GM13976 (cell line): Measurements from ENCODE around the gene LSG1.

ENCODE experiments used
- DNase-seq: peaks from one replicate; pipeline ENCODE4 v3.0.0; 2012; ENCODE audit warnings: low spot score
- in situ Hi-C: fragments of 300-500 bp; cut with MboI; formaldehyde crosslinking; loops from one replicate; pipeline ENCODE4 v1.12.0; 2022; ENCODE audit warnings: low sequenced_read_pairs, mixed read lengths, inconsistent platforms; ENCODE audit not compliant: unreplicated experiment
- TF ChIP-seq, protein P1 (sequence below): IDR thresholded peaks from 2 replicates; pipeline ENCODE4 v1.5.1; 2012; ENCODE audit warnings: borderline replicate concordance, mild to moderate bottlenecking; ENCODE audit not compliant: insufficient read depth; ENCODE audit errors: extremely low read depth, missing control alignments, control extremely low read depth

Gene LSG1

DNA sequence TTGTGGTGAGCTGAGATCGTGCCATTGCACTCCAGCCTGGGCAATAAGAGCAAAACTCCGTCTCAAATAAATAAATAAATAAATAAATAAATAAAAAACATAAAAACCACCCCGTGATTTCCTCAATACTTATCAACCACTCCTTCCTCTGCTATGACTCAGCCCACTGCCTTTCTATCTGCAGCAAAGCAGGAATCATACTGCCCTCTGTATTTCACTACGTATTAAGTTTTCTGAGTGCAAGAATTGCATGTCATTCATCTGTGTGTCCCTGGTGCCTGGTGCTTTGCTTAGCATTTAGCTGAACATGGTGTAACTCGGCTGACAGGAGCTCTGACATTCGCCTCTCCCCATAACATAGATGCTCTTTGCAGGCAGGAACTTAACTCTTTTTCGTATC, 7.1 kb downstream of the LSG1 start:
- no peak for DNase-seq
- in situ Hi-C loops: no loop called here
- TF ChIP-seq, protein P1, sequence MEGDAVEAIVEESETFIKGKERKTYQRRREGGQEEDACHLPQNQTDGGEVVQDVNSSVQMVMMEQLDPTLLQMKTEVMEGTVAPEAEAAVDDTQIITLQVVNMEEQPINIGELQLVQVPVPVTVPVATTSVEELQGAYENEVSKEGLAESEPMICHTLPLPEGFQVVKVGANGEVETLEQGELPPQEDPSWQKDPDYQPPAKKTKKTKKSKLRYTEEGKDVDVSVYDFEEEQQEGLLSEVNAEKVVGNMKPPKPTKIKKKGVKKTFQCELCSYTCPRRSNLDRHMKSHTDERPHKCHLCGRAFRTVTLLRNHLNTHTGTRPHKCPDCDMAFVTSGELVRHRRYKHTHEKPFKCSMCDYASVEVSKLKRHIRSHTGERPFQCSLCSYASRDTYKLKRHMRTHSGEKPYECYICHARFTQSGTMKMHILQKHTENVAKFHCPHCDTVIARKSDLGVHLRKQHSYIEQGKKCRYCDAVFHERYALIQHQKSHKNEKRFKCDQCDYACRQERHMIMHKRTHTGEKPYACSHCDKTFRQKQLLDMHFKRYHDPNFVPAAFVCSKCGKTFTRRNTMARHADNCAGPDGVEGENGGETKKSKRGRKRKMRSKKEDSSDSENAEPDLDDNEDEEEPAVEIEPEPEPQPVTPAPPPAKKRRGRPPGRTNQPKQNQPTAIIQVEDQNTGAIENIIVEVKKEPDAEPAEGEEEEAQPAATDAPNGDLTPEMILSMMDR: no peak

DNA sequence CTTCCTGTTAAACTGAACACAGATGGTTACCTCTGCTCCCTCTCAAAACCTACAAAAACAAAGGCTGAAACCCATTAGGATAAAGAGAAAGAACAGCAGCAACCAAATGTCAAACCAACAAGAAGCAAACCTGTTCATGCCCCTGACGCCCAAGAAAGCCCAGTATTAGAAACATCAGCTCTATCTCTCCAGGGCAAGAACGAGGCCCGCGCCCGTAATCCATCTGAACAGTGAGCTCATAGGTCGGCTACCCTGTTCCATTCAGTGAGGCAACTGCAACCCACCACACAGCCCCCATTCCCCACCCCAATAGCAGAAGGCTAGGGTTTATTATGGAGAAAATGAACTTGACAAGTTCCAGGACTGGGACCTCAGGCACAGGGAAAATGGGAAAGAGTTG, 10.0 kb downstream of the LSG1 start:
- TF ChIP-seq, protein P1: no peak
- no peak for DNase-seq
- in situ Hi-C loops: no loop called here

DNA sequence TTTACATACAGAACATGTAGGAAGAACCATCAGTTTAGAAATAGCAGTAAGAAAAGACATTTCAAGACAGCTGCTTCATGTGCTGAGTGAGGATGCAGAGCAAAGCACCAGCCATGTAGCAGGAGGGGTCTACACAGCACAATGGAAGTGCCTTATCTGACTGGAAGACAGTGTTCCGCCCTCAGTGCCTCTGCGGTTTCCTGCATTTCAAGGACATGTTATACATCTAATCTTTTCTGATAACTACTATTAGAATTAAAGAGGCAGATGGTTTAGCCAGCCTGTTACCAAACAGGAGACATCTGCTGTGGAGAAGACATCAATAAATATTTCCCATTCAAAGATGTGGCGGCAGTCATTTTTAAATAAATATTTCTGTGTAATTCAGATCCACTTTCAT, 10.6 kb downstream of the LSG1 start:
- DNase-seq: no peak
- TF ChIP-seq, protein P1: no peak
- in situ Hi-C loops: no loop called here

DNA sequence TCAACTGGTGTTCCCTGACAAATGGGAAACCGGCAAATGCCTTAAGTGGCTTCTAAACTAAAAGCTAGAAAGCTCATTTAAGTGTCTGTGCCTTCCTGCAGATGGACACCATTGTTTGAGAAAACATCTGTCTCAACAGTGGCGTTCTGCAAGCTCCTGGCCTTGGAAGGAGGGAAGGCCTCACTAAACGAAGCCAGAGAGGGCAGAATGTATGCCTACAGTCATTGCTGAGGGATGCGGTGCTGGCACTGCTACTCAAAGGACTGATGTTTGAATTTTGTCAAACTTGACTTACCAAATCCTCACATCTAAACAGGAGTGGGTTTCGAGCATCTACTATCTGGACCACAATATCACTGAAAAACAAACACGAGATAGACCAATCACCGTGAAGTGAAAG, 12.2 kb downstream of the LSG1 start:
- TF ChIP-seq, protein P1: no peak
- DNase-seq: no peak
- in situ Hi-C loops: no loop called here

DNA sequence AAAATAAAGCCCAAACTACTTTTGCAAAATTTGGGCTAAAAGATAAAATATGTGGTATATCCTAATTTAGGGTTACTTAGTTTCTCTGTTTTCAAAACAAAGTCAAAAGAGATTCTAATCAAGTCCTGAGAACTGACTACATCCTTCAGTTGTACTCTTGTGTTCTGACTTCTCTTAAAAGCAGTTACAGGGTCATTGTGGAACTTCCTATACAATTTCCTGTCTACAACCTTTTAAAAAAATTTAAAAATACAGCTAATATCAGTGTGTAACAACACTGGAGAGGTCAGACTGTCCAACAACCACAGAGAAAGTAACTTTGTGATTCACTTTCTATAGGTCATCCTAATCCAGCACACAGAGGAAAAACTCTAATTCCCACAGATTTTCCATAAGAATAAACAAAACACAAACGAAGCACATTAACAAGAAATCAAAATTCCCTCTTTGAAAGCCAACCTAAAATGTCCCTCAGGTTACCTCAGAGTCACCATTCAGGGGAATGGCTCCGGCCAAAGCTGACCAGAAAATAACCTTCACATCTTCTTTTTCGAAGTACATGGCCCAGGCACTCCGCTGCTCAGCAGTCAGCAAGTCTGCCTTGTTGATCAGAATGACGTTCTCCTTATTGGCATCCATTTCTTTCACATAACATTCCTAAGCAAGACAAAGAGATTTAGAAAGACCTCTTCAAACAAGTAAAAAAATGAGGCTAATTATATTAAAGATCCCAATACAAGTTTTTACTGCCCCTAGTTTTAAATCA, 13.3 kb downstream of the LSG1 start:
- in situ Hi-C loops: no loop called here
- TF ChIP-seq, protein P1: no peak
- no peak for DNase-seq

DNA sequence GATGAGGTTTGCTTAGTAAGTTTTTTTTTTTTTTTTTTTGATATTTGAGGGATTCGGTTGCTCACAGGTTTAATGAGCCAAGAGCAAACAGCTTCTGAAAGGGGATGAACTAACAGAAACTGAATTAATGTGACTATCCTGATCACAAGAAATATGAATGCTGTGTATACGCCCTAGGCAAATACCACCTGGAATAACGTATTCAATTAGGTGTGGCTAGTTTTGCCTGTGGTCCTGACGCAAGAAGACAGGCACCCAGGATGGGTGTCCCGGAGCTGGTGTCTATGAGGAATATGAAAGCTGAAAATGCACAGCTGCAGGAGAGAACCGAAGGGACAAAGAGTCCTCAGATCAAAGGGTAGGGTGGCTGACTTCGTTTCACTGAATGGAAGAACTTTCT, 14.6 kb downstream of the LSG1 start:
- TF ChIP-seq, protein P1: no peak
- DNase-seq: no peak
- in situ Hi-C loops: no loop called here
